Right lobe of liver (tissue), 6 donors: ENCODE measurements around the gene FAM163A. TPM values are rescaled to one million over a fixed set of nuclear protein-coding genes. Genes with fewer than 3 reads are reported as not detected.

ENCODE experiments used
- ATAC-seq, 4 donors: fragments of 200-7000 bp; cut with Tn5 transposase; one replicate each; pipeline ENCODE4 v1.9.1; 2020; ENCODE audit warnings: mild to moderate bottlenecking in 4 of 4, moderate library complexity in 4 of 4
- DNase-seq, 3 donors: peaks; one replicate each; pipeline ENCODE4 v3.0.0-alpha.2; 2020
- H3K27ac ChIP-seq, 3 donors: fragments of 200-600 bp; one replicate each; pipeline ENCODE4 v1.8.0; 2022
- H3K27me3 ChIP-seq, 2 donors: fragments of 200-600 bp; one replicate each; pipeline ENCODE4 v1.8.0; 2022
- H3K36me3 ChIP-seq, 4 donors: fragments of 200-600 bp; sonication (generic) in 1 of 4; one replicate each; pipeline versions ENCODE4 v1.5.1 to v1.8.0; 2017 to 2022; ENCODE audit warnings: control low read depth in 1 of 4
- H3K4me1 ChIP-seq, 4 donors: fragments of 200-600 bp; sonication (generic) in 1 of 4; one replicate each; pipeline versions ENCODE4 v1.5.1 to v1.8.0; 2017 to 2022; ENCODE audit warnings: control low read depth in 1 of 4
- H3K4me3 ChIP-seq, 3 donors: fragments of 200-600 bp; one replicate each; pipeline ENCODE4 v1.8.0; 2022
- H3K9me3 ChIP-seq, 4 donors: fragments of 200-600 bp; sonication (generic) in 1 of 4; one replicate each; pipeline versions ENCODE4 v1.5.1 to v1.8.0; 2017 to 2022; ENCODE audit warnings: control low read depth in 1 of 4
- CTCF ChIP-seq, 4 donors: fragments of 200-600 bp in 3 of 4; fragments of 450-650 bp in 1 of 4; IDR thresholded peaks; one replicate each; pipeline versions ENCODE4 v1.5.1 to v1.8.0; 2016 to 2022; ENCODE audit warnings: antibody characterized with exemption in 4 of 4, mild to moderate bottlenecking in 2 of 4
- POLR2A ChIP-seq: fragments of 450-650 bp; IDR thresholded peaks from one replicate; pipeline ENCODE4 v1.6.1; 2017; ENCODE audit warnings: antibody characterized with exemption, mild to moderate bottlenecking
- WGBS: methylation state at CpG from one replicate; pipeline ENCODE4 v1.1.6; 2018; ENCODE audit warnings: low coverage, low lambda C conversion rate; ENCODE audit not compliant: insufficient coverage; ENCODE audit errors: missing lambda C conversion rate; 5-methylcytosine and 5-hydroxymethylcytosine counted together
- intact Hi-C, 2 donors: fragments of 100-400 bp; cut with DNase I; formaldehyde crosslinking; loops; one replicate each; pipeline versions ENCODE4 v1.11.2 to v1.14.1; 2022
- total RNA-seq, 6 experiments: library from RNA; depleted of rRNA in 2 of 6; stranded (reverse); fragments of >200 nt in 2 of 6; fragmentation: NEBNext Ultra II Directional in 3 of 6; extraction: Animal tissue kit (Norgen Biotek cat#: 25700) in 3 of 6; gene quantifications; one replicate each; pipeline versions ENCODE4 v1.1.0 to v1.2.4, GENCODE V29; 2016 to 2023
- donor health status: DM: no; HTN: yes; CAD: no.
- donor health status: DM: no; HTN: no; CAD: no.
- donor health status: DM: no; HTN: no; CAD: no.
- donor health status: DM: no; HTN: yes; CAD: no.
- donor health status: DM: no; HTN: yes; CAD: no.

FAM163A gene
- total RNA-seq, 6 experiments from 2014 or later: 0.07 to 0.12 (median 0.12) TPM; not detected in 3

GRCh38 chr1:179794146-179794545, 51.1 kb downstream of the FAM163A start:
- no peaks in the 10 kb centered on the region for H3K27me3 ChIP-seq
- H3K4me1 ChIP-seq: no peaks in the 10 kb centered on the region
- TF ChIP-seq POLR2A (no peak), CTCF (IDR thresholded peaks at IDR 0.05) (no peak)
- no peak overlapping the region for H3K4me3 ChIP-seq
- H3K9me3 ChIP-seq: no peaks in the 10 kb centered on the region
- intact Hi-C loops: no loop called here
- WGBS: 71% methylated on average over 1 of the region's 1 CpG
- DNase-seq (no peak), ATAC-seq (no peak)
- H3K36me3 ChIP-seq: no peaks in the 10 kb centered on the region
- no peak overlapping the region for H3K27ac ChIP-seq

DNA sequence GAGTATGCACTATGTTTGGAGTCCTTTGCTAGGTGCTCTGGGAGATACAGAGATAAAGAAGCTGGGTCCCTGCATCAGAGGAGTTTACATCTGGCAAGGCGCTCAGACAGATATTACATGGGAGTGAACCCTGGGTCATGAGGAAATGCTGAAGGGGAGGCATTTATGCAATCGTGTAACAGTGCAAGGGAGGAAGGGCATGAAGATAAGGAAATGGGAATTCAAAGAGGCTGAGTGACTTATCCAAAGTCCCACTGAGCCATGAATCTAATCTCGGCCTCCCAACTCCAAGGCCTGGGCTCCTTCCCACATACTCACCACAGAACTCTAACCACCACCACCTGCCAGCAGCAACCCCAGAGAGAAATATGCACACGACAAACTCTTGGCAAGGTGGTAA, 51.6 kb downstream of the FAM163A start:
- intact Hi-C loops: no loop called here
- Histone ChIP-seq H3K27me3 (no peaks in the 10 kb centered on the region), H3K36me3 (no peaks in the 10 kb centered on the region), H3K9me3 (no peaks in the 10 kb centered on the region), H3K27ac (no peak overlapping the region), H3K4me1 (no peaks in the 10 kb centered on the region), H3K4me3 (no peak overlapping the region)
- TF ChIP-seq POLR2A: no peak
- no peak for TF ChIP-seq CTCF (IDR thresholded peaks at IDR 0.05)
- DNase-seq (no peak), ATAC-seq (peak; percentile 56 to 80 (median 70))
- WGBS: 29% methylated on average over 4 of the region's 4 CpGs

DNA sequence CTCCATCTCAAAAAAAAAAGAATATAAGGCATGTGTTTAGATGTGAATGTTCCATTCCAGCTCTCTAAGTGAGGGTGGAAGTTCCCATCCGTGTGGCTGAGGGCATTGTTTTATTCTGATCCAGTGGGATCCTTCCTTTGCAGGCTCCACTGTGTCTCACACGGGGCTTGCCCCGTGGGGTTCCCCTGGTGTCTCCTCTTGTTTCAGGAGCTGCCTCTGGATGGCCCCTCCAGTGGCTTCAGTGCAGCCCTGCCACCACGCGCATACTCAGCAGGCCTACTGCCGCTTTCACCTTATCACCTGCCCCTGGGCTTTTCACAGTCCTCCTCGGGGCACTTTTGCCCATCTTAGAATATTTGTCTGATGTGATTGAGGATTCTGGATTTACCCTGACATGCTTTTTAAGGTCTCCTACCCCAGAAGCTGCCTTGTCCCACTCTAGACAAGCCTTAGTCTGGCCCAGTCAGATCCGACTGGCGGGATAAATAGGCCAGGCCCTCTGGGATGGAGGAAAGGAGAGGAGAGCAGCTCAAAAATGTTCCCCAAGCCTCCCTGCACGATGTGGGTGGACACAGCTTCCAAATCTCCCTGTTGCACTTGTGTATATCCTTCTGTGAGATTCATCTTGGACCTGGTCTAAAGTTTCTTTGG, 55.2 kb downstream of the FAM163A start:
- Histone ChIP-seq H3K36me3 (no peaks in the 10 kb centered on the region), H3K4me3 (no peak overlapping the region), H3K27ac (no peak overlapping the region), H3K9me3 (no peaks in the 10 kb centered on the region), H3K27me3 (no peaks in the 10 kb centered on the region), H3K4me1 (no peaks in the 10 kb centered on the region)
- intact Hi-C loops: no loop called here
- TF ChIP-seq POLR2A (no peak), CTCF (IDR thresholded peaks at IDR 0.05) (no peak)
- ATAC-seq (no peak), DNase-seq (no peak)
- WGBS: 85% methylated on average over 5 of the region's 10 CpGs

DNA sequence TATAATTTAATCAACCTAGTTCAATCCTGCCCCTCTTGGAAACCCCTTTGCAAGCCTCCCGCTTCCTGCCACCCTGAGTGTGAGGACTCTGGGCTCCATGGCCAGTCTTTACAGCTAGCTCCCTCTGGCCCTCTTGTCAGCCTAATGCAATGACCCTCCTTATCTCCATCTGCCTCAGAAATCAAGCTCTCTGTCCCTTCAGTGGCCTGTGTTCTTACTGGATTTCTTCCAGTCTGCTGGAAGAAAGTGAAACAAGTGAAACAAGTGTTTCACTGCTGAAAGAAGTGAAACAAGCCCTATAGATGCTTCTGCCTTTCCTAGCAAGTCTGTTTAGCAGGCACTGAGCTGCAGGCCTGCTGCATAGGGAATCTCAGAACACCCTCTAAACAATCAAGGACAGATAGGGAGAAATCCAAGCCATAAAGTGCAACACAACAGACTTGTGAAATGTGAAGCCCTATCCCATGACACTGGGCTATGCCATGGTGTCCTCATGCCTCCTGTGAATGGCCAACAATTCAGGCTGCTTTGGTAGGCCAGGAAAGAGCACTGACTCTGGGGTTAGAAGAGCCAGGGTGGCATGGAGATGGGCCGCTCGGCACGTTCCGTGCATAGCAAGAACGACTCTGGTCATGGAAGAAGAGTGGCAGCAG, 55.9 kb downstream of the FAM163A start:
- Histone ChIP-seq H3K4me3 (no peak overlapping the region), H3K36me3 (no peaks in the 10 kb centered on the region)

More for the DNA sequence above, 55.9 kb downstream of the FAM163A start:
- H3K27me3 ChIP-seq: no peaks in the 10 kb centered on the region
- intact Hi-C loops: no loop called here
- no peak for ATAC-seq
- no peak for DNase-seq
- H3K9me3 ChIP-seq: no peaks in the 10 kb centered on the region
- TF ChIP-seq POLR2A (no peak), CTCF (IDR thresholded peaks at IDR 0.05) (no peak)
- no peak overlapping the region for H3K27ac ChIP-seq
- WGBS: 72% methylated on average over 6 of the region's 6 CpGs
- H3K4me1 ChIP-seq: no peaks in the 10 kb centered on the region
